HG03469 (cell line): ENCODE measurements around the gene KCTD16.

ENCODE experiments used
- ATAC-seq: cut with Tn5 transposase; IDR thresholded peaks from one replicate; pipeline ENCODE4 v1.9.1; 2021; ENCODE audit warnings: mild to moderate bottlenecking, moderate library complexity, moderate number of reproducible peaks; ENCODE audit not compliant: unreplicated experiment

KCTD16 gene

GRCh38 chr5:144393641-144394435 lies 223.2 kb downstream of the KCTD16 start:
- no peak for ATAC-seq

GRCh38 chr5:144395704-144396103 lies 225.0 kb downstream of the KCTD16 start:
- peak; percentile 51 for ATAC-seq

GRCh38 chr5:144403058-144403457 lies 232.4 kb downstream of the KCTD16 start:
- no peak for ATAC-seq

GRCh38 chr5:144403817-144404420 lies 233.2 kb downstream of the KCTD16 start:
- ATAC-seq, result no peak

- ATAC-seq, result no peak
Observed at GRCh38 chr5:144404672-144405071, 234.0 kb downstream of the KCTD16 start.

- ATAC-seq, result no peak
Observed at GRCh38 chr5:144405991-144406390, 235.3 kb downstream of the KCTD16 start.

- ATAC-seq, result no peak
Observed at GRCh38 chr5:144406442-144406841, 235.8 kb downstream of the KCTD16 start.

GRCh38 chr5:144414202-144415029 lies 243.7 kb downstream of the KCTD16 start:
- no peak for ATAC-seq

- no peak for ATAC-seq
Observed at GRCh38 chr5:144416196-144416595, 245.5 kb downstream of the KCTD16 start.

GRCh38 chr5:144418719-144419118 lies 248.0 kb downstream of the KCTD16 start:
- no peak for ATAC-seq

- ATAC-seq, result no peak
Observed at GRCh38 chr5:144421411-144421810, 250.7 kb downstream of the KCTD16 start.

GRCh38 chr5:144422018-144422727 lies 251.5 kb downstream of the KCTD16 start:
- ATAC-seq, result no peak

GRCh38 chr5:144427866-144428265 lies 257.2 kb downstream of the KCTD16 start:
- ATAC-seq, result no peak

- no peak for ATAC-seq
Observed at GRCh38 chr5:144428326-144428725, 257.7 kb downstream of the KCTD16 start.

GRCh38 chr5:144429405-144429804 lies 258.7 kb downstream of the KCTD16 start:
- ATAC-seq, result no peak

- no peak for ATAC-seq
Observed at GRCh38 chr5:144429905-144430304, 259.2 kb downstream of the KCTD16 start.

GRCh38 chr5:144433140-144433822 lies 262.6 kb downstream of the KCTD16 start:
- ATAC-seq, result no peak

- no peak for ATAC-seq
Observed at GRCh38 chr5:144433893-144434292, 263.2 kb downstream of the KCTD16 start.

- no peak for ATAC-seq
Observed at GRCh38 chr5:144436007-144436406, 265.3 kb downstream of the KCTD16 start.

GRCh38 chr5:144438237-144438636 lies 267.6 kb downstream of the KCTD16 start:
- no peak for ATAC-seq
